CD4-positive, alpha-beta T cell (primary cell): ENCODE measurements around the gene RTL1. TPM values are rescaled to one million over a fixed set of nuclear protein-coding genes. Genes with fewer than 3 reads are reported as not detected.
A peak's percentile ranks its signal among the peaks of the same experiment; 100 is the strongest.

Experiments used
- ATAC-seq: fragments of 200-7000 bp; cut with Tn5 transposase; one replicate; pipeline ENCODE4 v1.10.0; 2022; ENCODE audit warnings: mild to moderate bottlenecking; ENCODE audit not compliant: poor library complexity
- CTCF ChIA-PET: fragments of 350-600 bp; sonication (Branson Sonifier 250); formaldehyde crosslinking; loops from one replicate; lab custom pipeline; 2021; ENCODE audit warnings: antibody characterized with exemption, inconsistent platforms; lab: Charles Lee
- POLR2A ChIA-PET: fragments of 350-600 bp; sonication (Branson Sonifier 250); formaldehyde crosslinking; loops from one replicate; lab custom pipeline; 2021; ENCODE audit warnings: antibody characterized with exemption, inconsistent platforms; lab: Charles Lee
- DNase-seq, 14 experiments: peaks; one replicate each; pipeline ENCODE4 v3.0.0-alpha.2; 2013 to 2020; ENCODE audit warnings: mixed read lengths in 2 of 14
- H3K27ac ChIP-seq, 2 donors: one replicate each; pipeline versions ENCODE4 v1.5.1 to v1.7.0; 2013; ENCODE audit warnings: low read length in 2 of 2, low read depth in 1 of 2, mild to moderate bottlenecking in 1 of 2
- H3K27me3 ChIP-seq, 2 experiments: 1 replicate in 1 of 2; 2 replicates in 1 of 2; pipeline versions ENCODE4 v1.6.1 to v1.7.0; 2013; ENCODE audit warnings: low read length in 2 of 2, control low read depth in 1 of 2, mild to moderate bottlenecking in 1 of 2, moderate library complexity in 1 of 2; ENCODE audit not compliant: insufficient read depth in 2 of 2, control insufficient read depth in 1 of 2
- H3K36me3 ChIP-seq: one replicate; pipeline ENCODE4 v1.6.1; 2013; ENCODE audit warnings: low read length, control low read depth; ENCODE audit not compliant: insufficient read depth
- H3K4me1 ChIP-seq: one replicate; pipeline ENCODE4 v1.6.1; 2013; ENCODE audit warnings: low read length, control low read depth; ENCODE audit not compliant: insufficient read depth
- H3K4me3 ChIP-seq: one replicate; pipeline ENCODE4 v1.5.1; 2013; ENCODE audit warnings: mild to moderate bottlenecking, low read length, moderate library complexity
- H3K9me3 ChIP-seq, 2 experiments: 1 replicate in 1 of 2; 2 replicates in 1 of 2; pipeline versions ENCODE4 v1.6.1 to v1.7.0; 2013; ENCODE audit warnings: low read length in 2 of 2, mild to moderate bottlenecking in 2 of 2, control low read depth in 1 of 2, moderate library complexity in 1 of 2; ENCODE audit not compliant: control insufficient read depth in 1 of 2, insufficient read depth in 1 of 2
- H3K27ac Mint-ChIP-seq: one replicate; pipeline ENCODE4 v1.8.0; 2020; ENCODE audit warnings: mixed read lengths
- H3K27me3 Mint-ChIP-seq: one replicate; pipeline ENCODE4 v1.8.0; 2021; ENCODE audit warnings: mixed read lengths
- H3K36me3 Mint-ChIP-seq: one replicate; pipeline ENCODE4 v1.8.0; 2021; ENCODE audit warnings: low read depth, mixed read lengths
- H3K4me1 Mint-ChIP-seq: one replicate; pipeline ENCODE4 v1.8.0; 2021; ENCODE audit warnings: low read depth, mixed read lengths
- H3K4me3 Mint-ChIP-seq: one replicate; pipeline ENCODE4 v1.8.0; 2020; ENCODE audit warnings: mild to moderate bottlenecking, mixed read lengths
- H3K9me3 Mint-ChIP-seq: one replicate; pipeline ENCODE4 v1.8.0; 2020; ENCODE audit warnings: mixed read lengths
- intact Hi-C, 2 experiments: fragments of 100-400 bp; cut with DNase I in 1 of 2; cut with micrococcal nuclease in 1 of 2; formaldehyde crosslinking; loops; one replicate each; pipeline versions ENCODE4 v1.15.1 to v1.9.0; 2023 to 2025; cut with DNase I, micrococcal nuclease
- total RNA-seq, 174 experiments: library from RNA in 2 of 174; stranded (reverse) in 2 of 174; gene quantifications; one replicate each; pipeline ENCODE4 v1.2.3 and lab custom pipeline; 2021 to 2026
- TF ChIP-seq, protein P1 (sequence below): fragments of 200-600 bp; IDR thresholded peaks from one replicate; pipeline ENCODE4 v1.8.0; 2022; ENCODE audit warnings: antibody characterized with exemption, mild to moderate bottlenecking

The RTL1 gene
- total RNA-seq, 2 experiments from 2014 or later = not detected

DNA sequence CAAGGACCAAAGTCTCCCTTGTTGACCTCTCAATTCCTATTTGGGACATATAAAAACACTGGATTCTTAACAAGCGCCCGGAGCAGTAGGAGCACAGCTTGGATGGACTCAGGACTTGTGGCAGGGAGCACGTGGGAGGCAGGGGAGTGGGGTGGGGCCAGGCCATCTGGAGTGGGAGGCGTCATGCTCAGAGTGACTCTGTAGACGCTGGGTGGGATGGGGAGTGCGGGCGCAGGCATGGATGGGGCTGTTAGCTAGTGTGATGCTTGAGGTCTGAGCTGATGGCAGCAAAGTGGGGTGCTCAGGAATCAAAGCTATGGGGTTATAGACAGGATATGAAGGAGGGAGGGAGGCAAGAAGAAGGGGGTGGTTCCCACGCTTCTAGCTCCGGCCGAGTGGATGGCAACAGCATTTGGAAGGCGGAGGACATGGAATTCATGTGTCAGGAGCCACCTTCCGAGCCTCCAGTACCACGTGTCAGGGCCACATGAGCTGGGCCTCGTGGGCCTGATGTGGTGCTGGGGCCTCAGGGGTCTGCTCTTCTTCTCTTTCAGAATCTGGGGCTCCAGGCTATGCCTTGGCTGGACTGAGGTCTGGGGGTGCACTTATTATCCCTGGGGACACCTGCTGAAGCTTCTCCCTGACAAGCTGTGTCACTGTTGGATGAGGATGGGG lies 51.4 kb downstream of the RTL1 start:
- peaks cover 6% of the 10 kb centered on the region for H3K4me1 ChIP-seq
- H3K36me3 ChIP-seq = no peaks in the 10 kb centered on the region
- H3K9me3 ChIP-seq = no peaks in the 10 kb centered on the region
- intact Hi-C loops = loop anchor here (1.0 kb wide), 1 partner anchor 776 kb away; no protein-coding TSS in a partner anchor
- H3K4me3 ChIP-seq = no peak overlapping the region
- Mint-ChIP-seq H3K4me3 (no peak overlapping the region), H3K27ac (no peak overlapping the region), H3K9me3 (no peaks in the 10 kb centered on the region), H3K36me3 (no peaks in the 10 kb centered on the region), H3K4me1 (no peaks in the 10 kb centered on the region), H3K27me3 (no peaks in the 10 kb centered on the region)
- ATAC-seq (no peak), DNase-seq (peak in 1 of 14 experiments; percentile 6)
- no peaks in the 10 kb centered on the region for H3K27me3 ChIP-seq
- TF ChIP-seq, protein P1, sequence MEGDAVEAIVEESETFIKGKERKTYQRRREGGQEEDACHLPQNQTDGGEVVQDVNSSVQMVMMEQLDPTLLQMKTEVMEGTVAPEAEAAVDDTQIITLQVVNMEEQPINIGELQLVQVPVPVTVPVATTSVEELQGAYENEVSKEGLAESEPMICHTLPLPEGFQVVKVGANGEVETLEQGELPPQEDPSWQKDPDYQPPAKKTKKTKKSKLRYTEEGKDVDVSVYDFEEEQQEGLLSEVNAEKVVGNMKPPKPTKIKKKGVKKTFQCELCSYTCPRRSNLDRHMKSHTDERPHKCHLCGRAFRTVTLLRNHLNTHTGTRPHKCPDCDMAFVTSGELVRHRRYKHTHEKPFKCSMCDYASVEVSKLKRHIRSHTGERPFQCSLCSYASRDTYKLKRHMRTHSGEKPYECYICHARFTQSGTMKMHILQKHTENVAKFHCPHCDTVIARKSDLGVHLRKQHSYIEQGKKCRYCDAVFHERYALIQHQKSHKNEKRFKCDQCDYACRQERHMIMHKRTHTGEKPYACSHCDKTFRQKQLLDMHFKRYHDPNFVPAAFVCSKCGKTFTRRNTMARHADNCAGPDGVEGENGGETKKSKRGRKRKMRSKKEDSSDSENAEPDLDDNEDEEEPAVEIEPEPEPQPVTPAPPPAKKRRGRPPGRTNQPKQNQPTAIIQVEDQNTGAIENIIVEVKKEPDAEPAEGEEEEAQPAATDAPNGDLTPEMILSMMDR = no peak
- ChIA-PET CTCF (no interaction called here), POLR2A (interaction anchor here (0.7 to 1.1 kb wide), 2 partner anchors 771 to 777 kb away, joined by 3 read pairs; no protein-coding TSS in a partner anchor)
- H3K27ac ChIP-seq = no peak overlapping the region

DNA sequence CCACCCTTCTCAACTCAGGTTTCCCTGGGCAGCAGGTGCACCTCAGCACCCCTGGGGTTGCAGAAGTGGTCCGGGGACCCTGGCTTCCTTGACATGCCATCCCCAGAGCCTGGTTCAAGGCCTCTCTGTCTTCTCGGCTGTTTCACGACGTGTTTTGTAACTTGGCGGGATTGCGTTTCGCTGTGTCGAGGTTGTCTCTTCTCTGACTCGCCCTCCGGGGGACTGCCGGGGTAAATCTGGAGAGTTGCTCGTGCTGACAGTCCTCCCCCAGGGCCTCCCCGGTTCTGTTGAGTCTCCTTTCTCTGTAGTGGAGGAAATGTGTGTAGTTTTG lies 52.0 kb downstream of the RTL1 start:
- POLR2A ChIA-PET = interaction anchor here (0.7 to 1.1 kb wide), 2 partner anchors 772 to 777 kb away, joined by 3 read pairs; no protein-coding TSS in a partner anchor
- no peaks in the 10 kb centered on the region for H3K36me3 Mint-ChIP-seq
- DNase-seq (no peak), ATAC-seq (no peak)
- Histone ChIP-seq H3K27ac (no peak overlapping the region), H3K36me3 (no peaks in the 10 kb centered on the region), H3K27me3 (no peaks in the 10 kb centered on the region), H3K4me1 (peaks cover 6% of the 10 kb centered on the region), H3K4me3 (no peak overlapping the region), H3K9me3 (no peaks in the 10 kb centered on the region)
- no peaks in the 10 kb centered on the region for H3K9me3 Mint-ChIP-seq
- no peak overlapping the region for H3K27ac Mint-ChIP-seq
- CTCF ChIA-PET = no interaction called here
- no peaks in the 10 kb centered on the region for H3K4me1 Mint-ChIP-seq
- H3K4me3 Mint-ChIP-seq = no peak overlapping the region
- no peaks in the 10 kb centered on the region for H3K27me3 Mint-ChIP-seq
- intact Hi-C loops = loop anchor here (1.0 kb wide), 1 partner anchor 777 kb away; no protein-coding TSS in a partner anchor
- TF ChIP-seq, protein P1 = no peak

DNA sequence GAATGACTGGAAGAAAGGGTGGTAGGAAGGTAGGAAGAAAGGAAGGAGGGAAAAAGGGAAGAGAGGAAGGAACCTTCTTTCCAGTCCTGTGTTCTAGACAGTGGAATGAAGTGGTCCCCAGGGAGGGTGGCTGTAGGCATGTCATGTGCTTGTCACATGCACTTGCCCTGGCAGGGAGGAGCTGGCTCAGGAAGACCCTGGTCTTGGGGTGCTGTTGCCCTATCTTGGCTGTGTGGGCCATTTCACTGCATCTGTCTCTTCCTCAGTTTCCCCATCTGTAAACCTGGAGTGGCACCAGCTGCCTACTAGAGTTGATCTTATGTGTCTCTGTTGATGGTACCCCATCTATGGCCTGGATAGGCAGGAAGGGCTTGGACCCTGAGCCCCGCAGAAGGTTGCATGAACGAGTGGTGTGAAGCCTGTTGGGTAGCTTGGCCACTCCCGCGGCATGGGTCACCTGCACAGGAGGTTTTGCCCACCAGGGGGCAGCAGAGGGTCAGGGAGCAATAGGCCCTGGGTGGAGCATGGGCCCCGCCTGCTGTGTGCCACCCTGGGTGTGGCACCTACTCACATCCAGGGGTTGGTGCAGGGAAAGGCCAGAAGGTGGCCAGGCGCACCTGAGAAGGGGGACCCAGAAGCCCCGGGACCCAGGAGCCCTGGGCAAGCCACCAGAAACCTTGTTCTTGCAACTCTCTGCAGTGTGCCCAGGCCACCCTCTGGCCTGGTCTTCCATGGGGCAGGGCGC lies 52.5 kb downstream of the RTL1 start:
- no peak overlapping the region for H3K4me3 Mint-ChIP-seq
- ATAC-seq = no peak

More for the DNA sequence above, 52.5 kb downstream of the RTL1 start:
- H3K4me1 Mint-ChIP-seq = no peaks in the 10 kb centered on the region
- no peaks in the 10 kb centered on the region for H3K27me3 ChIP-seq
- TF ChIP-seq, protein P1 = peak; percentile 76
- CTCF ChIA-PET = interaction anchor here (0.6 to 1.1 kb wide), 4 partner anchors 9 to 778 kb away, joined by 3 read pairs; no protein-coding TSS in a partner anchor
- DNase-seq = peak; percentile 57 to 83 (median 74)
- POLR2A ChIA-PET = interaction anchor here (1.1 kb wide), 1 partner anchor 778 kb away, joined by 3 read pairs; no protein-coding TSS in a partner anchor
- H3K27me3 Mint-ChIP-seq = no peaks in the 10 kb centered on the region
- H3K4me3 ChIP-seq = no peak overlapping the region
- intact Hi-C loops = loop anchor here (1.0 kb wide), 1 partner anchor 777 kb away; no protein-coding TSS in a partner anchor
- H3K27ac ChIP-seq = no peak overlapping the region
- H3K36me3 Mint-ChIP-seq = no peaks in the 10 kb centered on the region
- peaks cover 6% of the 10 kb centered on the region for H3K4me1 ChIP-seq
- no peaks in the 10 kb centered on the region for H3K9me3 Mint-ChIP-seq
- H3K27ac Mint-ChIP-seq = no peak overlapping the region
- no peaks in the 10 kb centered on the region for H3K9me3 ChIP-seq
- H3K36me3 ChIP-seq = no peaks in the 10 kb centered on the region
